NCI-H146 treated with DMSO at 0.1 percent for 48 hours (cell line): ENCODE data around the gene ZCCHC14.
"Not testable (repeated sequence)": the region's sequence is repeated elsewhere in the genome, so short reads cannot be mapped to it uniquely, and the experiment has no call there.

ENCODE experiments used
- DNase-seq: peaks from one replicate; lab custom pipeline; 2025; ENCODE audit not compliant: unreplicated experiment; lab: John Stamatoyannopoulos, UW

Gene ZCCHC14

DNA sequence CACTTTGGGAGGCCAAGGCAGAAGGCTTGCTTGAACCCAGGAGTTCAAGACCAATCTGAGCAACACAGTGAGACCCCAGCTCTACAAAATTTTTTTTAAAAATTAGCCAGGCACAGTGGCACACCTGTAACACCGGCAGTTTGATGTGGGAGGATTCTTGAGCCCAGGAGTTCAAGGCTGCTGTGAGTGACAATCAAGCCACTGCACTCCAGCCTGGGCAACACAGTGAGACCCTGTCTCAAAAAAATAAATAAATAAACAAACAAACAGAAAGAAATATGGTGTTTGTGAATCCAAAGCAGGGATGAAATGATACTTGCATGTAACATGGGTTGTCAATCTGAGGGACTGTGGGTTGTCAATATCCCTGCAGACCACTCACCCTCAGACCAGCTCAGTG, 125.9 kb downstream of the ZCCHC14 start:
- DNase-seq, result no peak

DNA sequence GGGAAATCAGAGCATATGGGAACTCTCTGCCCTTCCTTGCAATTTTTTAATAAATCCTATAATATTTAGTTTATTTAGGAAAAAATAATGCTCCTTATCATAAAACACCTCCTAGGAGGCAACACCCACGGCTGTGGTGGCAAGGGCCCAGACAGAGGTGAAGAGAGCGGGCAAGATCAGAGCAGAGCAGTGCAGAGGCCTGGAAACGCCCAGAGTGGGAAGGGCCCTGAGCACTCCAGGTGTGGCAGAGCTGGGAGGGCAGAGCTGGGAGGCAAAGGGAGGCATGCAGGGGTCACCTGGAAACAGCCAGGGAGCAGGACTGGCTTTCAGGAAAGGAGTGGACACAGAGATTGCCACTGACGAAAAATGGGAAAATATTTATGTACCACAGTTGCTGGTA, 126.5 kb downstream of the ZCCHC14 start:
- no peak for DNase-seq

- DNase-seq, result no peak
Observed at GRCh38 chr16:87365021-87365713, 127.7 kb downstream of the ZCCHC14 start.

- no peak for DNase-seq
Observed at GRCh38 chr16:87363771-87364455, 128.9 kb downstream of the ZCCHC14 start.

DNA sequence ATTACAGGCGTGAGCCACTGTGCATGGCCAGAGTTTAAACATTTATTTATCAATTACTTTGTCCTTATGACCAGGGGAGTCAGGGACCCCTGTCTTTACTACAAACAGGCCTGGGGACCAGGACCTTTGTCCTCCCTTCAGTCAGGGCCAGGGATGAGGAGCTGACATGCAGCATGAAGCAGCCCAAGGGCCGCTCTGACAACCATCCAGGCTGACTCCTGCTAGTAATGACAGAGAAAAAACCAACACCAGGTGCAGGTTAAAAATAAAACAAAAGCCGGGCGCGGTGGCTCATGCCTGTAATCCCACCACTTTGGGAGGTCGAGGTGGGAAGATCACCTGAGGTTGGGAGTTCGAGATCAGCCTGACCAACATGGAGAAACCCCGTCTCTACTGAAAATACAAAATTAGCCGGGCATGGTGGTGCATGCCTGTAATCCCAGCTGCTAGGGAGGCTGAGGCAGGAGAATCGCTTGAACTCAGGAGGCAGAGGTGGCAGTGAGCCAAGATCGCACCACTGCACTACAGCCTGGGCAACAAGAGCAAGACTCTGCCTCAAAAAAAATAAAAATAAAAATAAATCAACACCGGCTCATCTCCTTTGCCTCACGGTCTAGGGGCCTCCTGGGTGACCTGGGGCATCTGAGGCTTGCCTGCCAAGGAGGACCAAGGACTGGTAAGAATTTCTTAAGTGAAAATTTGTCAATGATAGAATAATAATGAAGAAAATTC, 129.8 kb downstream of the ZCCHC14 start:
- DNase-seq, result not testable (repeated sequence)

DNA sequence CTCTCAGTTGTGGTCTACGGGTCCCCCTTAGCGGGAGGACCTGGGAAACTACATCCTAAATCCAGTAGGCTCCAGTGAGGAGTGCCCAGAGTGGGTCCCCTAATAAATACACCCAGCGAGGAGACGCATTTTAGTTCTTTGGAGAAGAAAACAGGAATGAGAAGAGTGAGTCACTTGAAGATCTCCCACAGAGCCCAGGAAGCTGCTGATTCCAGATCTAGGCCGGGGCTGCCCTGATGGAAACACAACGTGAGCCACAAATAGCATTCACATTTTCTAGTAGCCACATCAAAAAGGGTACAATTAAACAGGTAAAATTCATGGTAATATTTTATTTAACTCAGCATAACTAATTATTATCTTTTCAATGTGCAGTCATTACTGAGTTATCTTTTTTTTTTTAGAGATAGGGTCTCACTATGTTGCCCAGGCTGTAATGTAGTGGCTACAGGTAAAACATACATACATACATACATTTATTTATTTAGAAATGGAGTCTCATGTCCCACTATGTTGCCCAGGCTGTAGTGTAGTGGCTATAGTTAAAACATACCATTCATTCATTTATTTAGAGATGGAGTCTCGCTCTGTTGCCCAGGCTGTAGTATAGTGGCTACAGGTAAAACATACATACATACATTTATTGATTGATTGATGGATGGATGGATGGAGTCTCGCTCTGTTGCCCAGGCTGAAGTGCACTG, 130.8 kb downstream of the ZCCHC14 start:
- no peak for DNase-seq

- DNase-seq, result no peak
Observed at GRCh38 chr16:87360862-87361610, 131.8 kb downstream of the ZCCHC14 start.

- no peak for DNase-seq
Observed at GRCh38 chr16:87359121-87359520, 133.7 kb downstream of the ZCCHC14 start.

GRCh38 chr16:87358696-87359095, 134.1 kb downstream of the ZCCHC14 start:
- no peak for DNase-seq

DNA sequence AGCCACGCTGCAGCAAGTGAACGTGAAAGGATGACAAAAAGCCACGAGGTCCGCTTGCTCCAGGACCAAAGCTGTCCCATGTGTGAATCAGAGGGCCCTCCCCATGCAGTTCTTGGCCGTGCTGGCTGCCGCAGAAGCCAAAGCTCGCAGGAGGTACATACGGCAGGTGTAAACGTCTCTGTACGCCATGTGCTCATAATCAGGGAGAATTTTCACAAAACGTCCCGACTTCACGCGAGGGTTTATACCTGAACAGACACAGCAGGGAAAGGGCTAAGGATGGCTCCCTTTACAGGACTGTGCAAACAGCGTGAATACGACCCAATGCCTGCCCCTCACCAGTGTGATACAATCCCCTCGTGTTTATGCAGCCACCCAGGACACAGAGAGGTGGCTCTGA, 134.6 kb downstream of the ZCCHC14 start:
- no peak for DNase-seq

DNA sequence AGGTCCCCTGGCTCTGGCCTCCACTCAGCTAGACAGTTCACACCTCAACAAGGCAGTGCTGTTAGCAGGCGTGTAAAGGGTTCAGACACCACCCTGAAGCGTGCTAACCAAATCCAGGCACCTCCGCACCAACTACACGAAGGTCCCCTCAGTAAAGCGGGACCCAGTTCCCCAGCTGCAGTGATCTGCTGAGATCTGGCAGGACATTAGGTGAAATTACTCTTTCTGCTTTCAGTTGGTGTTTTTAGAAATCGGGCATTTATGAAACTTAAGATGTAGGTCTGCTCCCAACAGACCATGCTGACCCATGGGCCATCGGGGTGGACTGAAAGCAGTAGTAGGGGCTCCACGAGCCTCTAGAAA, 136.4 kb downstream of the ZCCHC14 start:
- no peak for DNase-seq
